Adrenal gland (tissue), 19 donors: Measurements from ENCODE around the gene BEND3. TPM values are rescaled to one million over a fixed set of nuclear protein-coding genes. Genes with fewer than 3 reads are reported as not detected.
"Not testable (repeated sequence)": the region's sequence is repeated elsewhere in the genome, so short reads cannot be mapped to it uniquely, and the experiment has no call there.

ENCODE experiments used
- DNase-seq, 7 donors: peaks; one replicate each; pipeline ENCODE4 v3.0.0-alpha.2; 2019 to 2020
- H3K27ac ChIP-seq, 5 donors: fragments of 200-600 bp; sonication (generic) in 4 of 5; 1 replicate in 3 of 5; 2 replicates in 2 of 5; pipeline versions ENCODE4 v1.5.1 to v1.8.0; 2016 to 2020; ENCODE audit warnings: mild to moderate bottlenecking in 1 of 5
- H3K27me3 ChIP-seq: fragments of 200-600 bp; 2 replicates; pipeline ENCODE4 v1.8.0; 2021
- H3K36me3 ChIP-seq, 2 donors: fragments of 200-600 bp; replicated peaks in 1 of 2; 1 replicate in 1 of 2; 2 replicates in 1 of 2; pipeline versions ENCODE4 v1.5.1 to v1.8.0; 2018 to 2022
- H3K4me1 ChIP-seq, 2 donors: fragments of 200-600 bp; replicated peaks in 1 of 2; 1 replicate in 1 of 2; 2 replicates in 1 of 2; pipeline versions ENCODE4 v1.5.1 to v1.8.0; 2018 to 2021
- H3K4me3 ChIP-seq, 4 donors: fragments of 200-600 bp; sonication (generic) in 3 of 4; one replicate each; pipeline ENCODE4 v1.5.1; 2016 to 2018
- H3K9me3 ChIP-seq, 3 donors: fragments of 200-600 bp; sonication (generic) in 1 of 3; replicated peaks in 1 of 3; 1 replicate in 2 of 3; 2 replicates in 1 of 3; pipeline versions ENCODE4 v1.5.1 to v1.8.0; 2016 to 2021
- CTCF ChIP-seq, 6 experiments: fragments of 450-650 bp in 4 of 6; fragments of 200-600 bp in 2 of 6; sonication (generic) in 1 of 6; IDR thresholded peaks; 1 replicate in 5 of 6; 2 replicates in 1 of 6; pipeline versions ENCODE4 v1.5.1 to v1.8.0; 2016 to 2021; ENCODE audit warnings: antibody characterized with exemption in 6 of 6, mild to moderate bottlenecking in 2 of 6, moderate library complexity in 1 of 6
- POLR2A ChIP-seq, 2 donors: fragments of 450-650 bp; IDR thresholded peaks; one replicate each; pipeline ENCODE4 v1.6.1; 2017; ENCODE audit warnings: antibody characterized with exemption in 2 of 2, mild to moderate bottlenecking in 2 of 2, moderate library complexity in 1 of 2
- WGBS, 4 donors: extraction: QIAGEN DNeasy Blood & Tissue Kit in 2 of 4; methylation state at CpG; one replicate each; pipeline versions ENCODE4 v1.1.5 to v1.1.7; 2013 to 2017; 5-methylcytosine and 5-hydroxymethylcytosine counted together
- intact Hi-C, 2 donors: fragments of 100-400 bp; cut with DNase I; formaldehyde crosslinking; loops; one replicate each; pipeline versions ENCODE4 v1.14.1 to v1.15.0; 2022 to 2023
- long read RNA-seq, 10 donors: library from polyadenylated mRNA in 3 of 10; unstranded in 2 of 10; stranded (forward) in 1 of 10; transcript quantifications; one replicate each; pipeline ENCODE4 v2.0.0 and lab custom pipeline, GENCODE V29; 2021 to 2026
- polyA plus RNA-seq, 3 donors: library from polyadenylated mRNA; stranded (reverse); fragments of 200-250 nt in 2 of 3; fragments of 350-450 nt in 1 of 3; fragmentation: Illumina TruSeq in 1 of 3; extraction: RNeasy Lipid Tissue Mini Kit (QIAGEN cat#74804) in 1 of 3; gene quantifications; one replicate each; pipeline ENCODE4 v1.2.3, GENCODE V29; 2013 to 2014
- total RNA-seq, 9 donors: library from RNA; depleted of rRNA in 4 of 9; stranded (reverse); fragments of >200 nt in 4 of 9; fragments of 120-200 nt in 1 of 9; fragmentation: NEBNext Ultra II Directional in 1 of 9; extraction: Animal tissue kit (Norgen Biotek cat#: 25700) in 1 of 9; gene quantifications; one replicate each; pipeline versions ENCODE4 v1.1.0 to v1.2.4, GENCODE V29; 2013 to 2023
- donor health status: healthy with polysubstance abuse.
- donor health status: Bipolar disorder and iron deficiency.
- donor health status: DM: yes; HTN: yes; CAD: no.
- donor health status: DM: no; HTN: no; CAD: no.
- donor health status: DM: no; HTN: no; CAD: no.
- donor health status: DM: yes; HTN: yes; CAD: no.

BEND3 gene
- 1 to 10 TPM; 1.2 to 3.5 (median 2.4) TPM for total RNA-seq
- polyA plus RNA-seq = 1 to 10 TPM in 1 of 3 donors, under 1 TPM in 2; 0.64 to 1.5 (median 0.71) TPM
- long read RNA-seq, donor 1 = 0 reads
- long read RNA-seq, donor 2 = 0 reads
- long read RNA-seq, donor 3 = 0 reads
- long read RNA-seq, donor 4 = 0 reads
- long read RNA-seq, donor 5, full-length matches to known transcripts = 1 of 3 reads
- long read RNA-seq, donor 5, partial matches to known transcripts = 0 of 3 reads
- long read RNA-seq, donor 5, other reads (novel, unspliced or antisense) = 2 of 3 reads
- long read RNA-seq, donor 6, partial matches to known transcripts = 0 of 1 reads
- long read RNA-seq, donor 6, other reads (novel, unspliced or antisense) = 1 of 1 reads
- long read RNA-seq, donor 7 = 0 reads
- long read RNA-seq, donor 8, full-length matches to known transcripts = 1 of 1 reads
- long read RNA-seq, donor 8, partial matches to known transcripts = 0 of 1 reads
- long read RNA-seq, donor 8, other reads (novel, unspliced or antisense) = 0 of 1 reads
- long read RNA-seq, donor 9 = 0 reads
- long read RNA-seq, donor 10 = 0 reads

GRCh38 chr6:107114926-107115694 is at the start of gene BEND3:
TSS of gene BEND3 (minus strand) at chr6:107115515. CDS start at chr6:107099285, 16,230 bp downstream.
- Histone ChIP-seq H3K27ac (peak within 1 kb of the TSS in 3 of 5 donors; percentile 62 to 82 (median 67)), H3K9me3 (peaks cover 0 to 5% (median 0%) of the 10 kb centered on the region in 3 donors), H3K4me3 (peak within 1 kb of the TSS in 3 of 4 donors; percentile 77 to 94 (median 85)), H3K27me3 (no peaks in the 10 kb centered on the region), H3K4me1 (peaks cover 0 to 17% of the 10 kb centered on the region in 2 donors), H3K36me3 (no peaks in the 10 kb centered on the region)
- intact Hi-C loops = loop anchor here (5.0 to 10.0 kb wide), 2 partner anchors 80 to 88 kb away; partner anchors contain the start of gene MTRES1 (in 1 of the 2)
- DNase-seq = peak; percentile 27 to 66 (median 37)
- 0 to 2% (median 1%) methylated on average over 13 to 108 of the region's 109 CpGs for WGBS, 4 donors
- TF ChIP-seq POLR2A (IDR thresholded peaks at IDR 0.05) (no peak), CTCF (IDR thresholded peaks at IDR 0.05) (no peak)

- H3K27me3 ChIP-seq, intact Hi-C loops, DNase-seq, H3K9me3 ChIP-seq, H3K27ac ChIP-seq, H3K36me3 ChIP-seq, H3K4me3 ChIP-seq, H3K4me1 ChIP-seq: not testable (repeated sequence)
- 93 to 99% (median 95%) methylated on average over 3 to 4 of the region's 5 CpGs for WGBS, 4 donors
Observed at GRCh38 chr6:107164299-107164698, 49.0 kb upstream of the BEND3 start.

GRCh38 chr6:107161521-107161920 is 46.2 kb upstream of the BEND3 start:
- Histone ChIP-seq H3K4me3 (no peak overlapping the region), H3K27ac (no peak overlapping the region), H3K4me1 (no peaks in the 10 kb centered on the region), H3K9me3 (no peaks in the 10 kb centered on the region), H3K27me3 (no peaks in the 10 kb centered on the region), H3K36me3 (no peaks in the 10 kb centered on the region)
- TF ChIP-seq POLR2A (IDR thresholded peaks at IDR 0.05) (no peak), CTCF (IDR thresholded peaks at IDR 0.05) (no peak)
- intact Hi-C loops = no loop called here
- no peak for DNase-seq
- 91 to 96% (median 93%) methylated on average over 3 of the region's 3 CpGs for WGBS, 4 donors

- WGBS, 4 donors = 85 to 92% (median 87%) methylated on average over 2 of the region's 2 CpGs
- intact Hi-C loops = no loop called here
- Histone ChIP-seq H3K4me1 (no peaks in the 10 kb centered on the region), H3K27ac (no peak overlapping the region), H3K4me3 (no peak overlapping the region), H3K27me3 (no peaks in the 10 kb centered on the region), H3K9me3 (no peaks in the 10 kb centered on the region), H3K36me3 (no peaks in the 10 kb centered on the region)
- no peak for DNase-seq
- no peak for TF ChIP-seq CTCF (IDR thresholded peaks at IDR 0.05)
- no peak for TF ChIP-seq POLR2A (IDR thresholded peaks at IDR 0.05)
Observed at GRCh38 chr6:107156617-107157016, 41.3 kb upstream of the BEND3 start.
